D721Med (cell line): ENCODE results near the gene ICA1.

Experiments used
- DNase-seq: peaks from one replicate; pipeline ENCODE4 v3.0.0; 2011; ENCODE audit warnings: low spot score; ENCODE audit not compliant: insufficient read length
- FAIRE-seq: peaks from 2 replicates; lab custom pipeline; 2011; peaks lifted over from hg19 to GRCh38; lab: Jason Lieb, UNC
- CTCF ChIP-seq: IDR thresholded peaks from 2 replicates; pipeline ENCODE4 v1.5.1; 2012; ENCODE audit warnings: mild to moderate bottlenecking, control low read depth; ENCODE audit not compliant: insufficient read depth; ENCODE audit errors: missing control alignments

ICA1 gene

DNA sequence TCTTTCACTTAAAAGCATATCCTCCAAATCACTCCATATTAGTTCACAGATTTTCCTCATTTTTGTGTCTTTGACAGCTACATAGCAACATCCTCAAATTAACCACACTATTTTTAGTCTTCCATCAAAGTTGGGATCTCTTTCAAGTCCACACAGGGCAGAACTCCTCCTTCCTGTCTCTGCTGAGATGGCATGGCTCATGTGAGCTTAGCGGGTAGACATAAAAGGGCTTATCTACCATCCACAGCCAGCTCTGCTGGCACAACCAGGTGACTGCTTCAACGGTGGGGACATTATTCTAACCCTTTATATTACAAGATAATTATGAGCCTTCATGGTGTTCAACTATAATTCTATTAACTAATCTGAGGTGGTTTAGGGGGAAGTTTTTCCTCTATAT, 35.5 kb downstream of the ICA1 start:
- no peak for TF ChIP-seq CTCF
- no peak for DNase-seq
- FAIRE-seq, result no peak

- DNase-seq (no peak), FAIRE-seq (no peak)
- no peak for TF ChIP-seq CTCF
These were observed 40.4 kb downstream of the ICA1 start for GRCh38 chr7:8221567-8221966.

- TF ChIP-seq CTCF, result no peak
- FAIRE-seq (no peak), DNase-seq (no peak)
These were observed 40.9 kb downstream of the ICA1 start for GRCh38 chr7:8221101-8221495.

GRCh38 chr7:8220376-8221100, 41.4 kb downstream of the ICA1 start:
- DNase-seq (no peak), FAIRE-seq (no peak)
- no peak for TF ChIP-seq CTCF

DNA sequence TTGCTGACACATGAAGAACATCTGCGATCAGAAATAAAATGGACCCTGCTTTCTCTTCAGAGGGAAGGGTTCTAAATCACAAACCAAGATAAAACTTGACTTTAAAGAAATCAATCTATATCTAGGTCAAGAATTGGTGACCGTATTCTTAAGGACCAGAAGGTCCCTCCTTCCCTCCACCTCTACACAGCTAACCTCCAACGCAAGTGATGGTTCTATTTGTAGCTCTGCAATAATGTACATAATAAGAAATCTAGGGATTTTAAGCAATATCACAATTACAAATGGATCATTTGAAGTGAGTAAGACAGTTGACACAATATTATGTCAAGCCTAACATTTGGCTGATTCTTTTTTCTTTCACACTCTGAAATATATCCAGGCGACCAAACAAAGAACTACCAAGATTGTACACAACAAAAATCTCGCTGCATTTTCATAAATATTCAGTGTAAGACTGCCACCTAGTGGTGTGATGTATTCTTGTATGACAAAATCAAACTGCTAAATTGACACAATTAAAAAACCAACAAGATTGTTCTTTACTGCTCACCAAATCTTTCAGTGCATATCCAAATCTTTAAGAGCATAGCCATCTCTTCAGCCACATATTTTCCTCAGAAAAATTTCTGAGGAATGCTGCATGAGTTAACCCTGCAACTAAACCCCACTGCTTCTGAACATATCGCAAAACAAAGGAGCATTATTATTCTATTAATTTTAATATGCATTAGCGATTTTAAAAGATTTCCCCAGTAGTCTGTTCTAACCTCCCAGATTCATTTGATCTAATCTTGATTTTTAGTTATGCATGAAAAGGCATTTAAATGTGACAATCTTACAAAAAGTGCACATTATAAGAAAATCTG, 44.5 kb downstream of the ICA1 start:
- TF ChIP-seq CTCF, result peak; percentile 68
- FAIRE-seq, result peak; percentile 96
- DNase-seq, result peak; percentile 18

- DNase-seq (no peak), FAIRE-seq (no peak)
- no peak for TF ChIP-seq CTCF
These were observed 45.7 kb downstream of the ICA1 start for GRCh38 chr7:8216334-8216690.
